WI38 (cell line): Measurements from ENCODE around the gene PSMF1.

Experiments used
- H3K4me3 ChIP-seq: 2 replicates; pipeline ENCODE4 v1.5.1; 2011; ENCODE audit warnings: low read depth, mild to moderate bottlenecking, control low read depth, low read length
- CTCF ChIP-seq: IDR thresholded peaks from 2 replicates; pipeline ENCODE4 v1.5.1; 2012; ENCODE audit warnings: low read depth, mild to moderate bottlenecking, control low read depth, low read length

The PSMF1 gene

DNA sequence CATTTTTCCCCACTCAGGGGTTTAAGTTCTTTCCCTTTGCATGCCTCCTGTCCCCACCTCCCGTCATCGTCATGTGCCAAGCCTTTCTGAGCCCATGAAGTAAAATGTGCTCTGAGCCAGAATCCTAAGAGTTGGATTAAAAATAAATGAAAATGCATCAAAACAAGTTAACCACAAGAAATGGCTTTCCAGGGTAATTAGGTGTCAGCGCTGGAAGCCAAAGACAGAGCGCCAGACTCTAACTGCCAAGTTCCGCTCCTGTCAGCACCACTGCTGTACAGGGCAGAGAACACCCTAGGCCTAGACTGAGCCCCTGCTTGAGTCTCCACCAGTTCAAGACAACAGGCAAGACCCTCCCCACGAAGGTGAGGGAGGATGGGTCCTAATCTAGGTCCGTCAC is 79.4 kb downstream of the PSMF1 start:
- TF ChIP-seq CTCF: no peak
- no peak overlapping the region for H3K4me3 ChIP-seq

DNA sequence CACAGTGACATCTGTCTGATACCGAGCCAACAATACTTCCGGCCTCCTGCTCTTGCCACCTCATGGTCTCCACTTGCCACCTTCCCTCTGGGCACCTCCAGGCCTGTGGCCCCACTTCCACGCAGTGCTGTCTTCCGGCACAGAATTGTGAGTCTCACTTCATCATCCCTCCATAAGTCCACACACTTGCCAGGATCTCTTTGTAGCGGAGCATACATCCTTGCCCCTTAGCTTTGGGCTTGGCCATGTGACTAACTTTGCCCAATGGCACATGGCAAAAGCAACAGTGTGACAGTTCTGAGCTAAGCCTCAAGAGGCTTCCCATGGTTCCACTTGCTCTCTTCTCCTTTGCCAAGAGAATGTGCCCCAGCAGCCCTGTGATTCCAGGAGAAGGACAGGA is 80.3 kb downstream of the PSMF1 start:
- TF ChIP-seq CTCF: no peak

DNA sequence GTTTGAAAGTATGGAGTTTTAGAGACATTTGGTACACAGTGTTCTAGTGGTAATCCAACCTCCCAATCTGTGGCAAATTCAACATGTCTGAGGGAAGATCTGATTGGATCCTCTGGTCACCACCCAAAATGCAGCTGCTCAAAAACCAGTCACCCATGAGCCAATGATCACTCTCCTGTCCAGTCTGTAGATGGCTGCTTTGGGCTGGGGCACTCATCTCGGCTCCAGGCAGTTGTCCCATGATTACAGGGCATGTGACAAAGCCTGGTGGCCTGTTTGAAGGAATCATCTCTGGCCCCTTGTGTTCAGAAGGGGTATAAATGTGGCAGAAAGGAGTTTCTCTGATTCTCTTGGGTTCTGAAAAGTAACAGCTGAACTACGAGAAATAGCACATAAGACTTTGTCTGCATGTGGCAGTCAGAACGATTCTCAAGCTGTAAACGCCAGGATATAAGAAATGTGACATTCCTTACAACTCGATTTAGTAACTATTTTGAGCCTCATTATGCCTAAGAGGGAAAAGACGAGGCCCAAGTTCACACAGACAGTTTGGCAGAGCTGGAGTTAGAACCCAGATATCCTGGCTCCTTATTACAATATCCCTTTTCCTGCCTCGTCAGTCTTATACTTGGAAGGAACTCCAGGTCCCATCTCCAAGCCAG is 80.9 kb downstream of the PSMF1 start:
- no peak overlapping the region for H3K4me3 ChIP-seq
- TF ChIP-seq CTCF: no peak

More for the DNA sequence above, 80.3 kb downstream of the PSMF1 start:
- H3K4me3 ChIP-seq: no peak overlapping the region

- TF ChIP-seq CTCF: no peak
- no peak overlapping the region for H3K4me3 ChIP-seq
Measured at GRCh38 chr20:1199964-1200363, 81.6 kb downstream of the PSMF1 start.

GRCh38 chr20:1202762-1203504 is 84.5 kb downstream of the PSMF1 start, which contains the start of gene C20orf202:
Gene C20orf202, plus strand, starts transcription at chr20:1203454. Its CDS starts 132 bp downstream, at chr20:1203586.
- H3K4me3 ChIP-seq: no peak within 1 kb of the TSS
- no peak for TF ChIP-seq CTCF

DNA sequence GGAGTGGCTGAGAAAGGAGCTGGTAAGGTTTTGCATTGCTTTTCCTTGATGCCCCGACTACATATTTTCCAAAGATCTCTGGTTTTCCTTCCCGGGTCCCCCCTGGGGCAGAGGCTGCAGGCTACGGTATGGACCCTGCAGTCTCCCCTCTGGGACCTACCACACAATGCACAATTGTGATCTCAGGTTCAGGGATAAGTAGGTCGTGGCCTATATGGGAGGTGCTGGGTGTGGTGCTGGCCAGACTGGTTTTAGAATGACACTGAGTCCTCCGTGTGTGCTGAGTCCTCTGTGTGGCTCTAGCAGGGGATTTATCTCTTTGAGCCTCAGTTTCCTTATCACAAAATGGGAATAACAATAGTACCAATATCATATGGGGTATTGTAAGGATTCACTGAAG is 85.2 kb downstream of the PSMF1 start:
- no peak for TF ChIP-seq CTCF
- no peak overlapping the region for H3K4me3 ChIP-seq

DNA sequence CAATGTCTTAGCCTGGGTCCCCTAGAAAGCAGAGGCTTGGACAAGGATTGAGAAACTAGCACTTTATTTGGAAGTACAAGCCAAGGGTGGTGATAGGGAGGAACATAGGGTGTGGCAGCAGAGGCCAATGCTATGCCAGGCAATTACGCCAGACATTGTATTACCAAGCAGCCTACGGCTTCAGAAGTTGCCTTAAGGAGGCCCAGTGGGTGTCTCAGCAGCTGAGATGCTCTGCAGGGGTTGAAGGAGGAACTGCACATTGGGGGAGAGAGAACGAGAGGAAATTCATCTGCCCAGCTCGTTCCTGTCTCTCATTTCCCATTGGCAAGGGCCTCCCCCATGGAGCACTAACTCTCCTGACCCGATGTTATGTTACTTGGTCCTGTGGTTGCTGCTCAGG is 85.7 kb downstream of the PSMF1 start:
- H3K4me3 ChIP-seq: no peak overlapping the region
- no peak for TF ChIP-seq CTCF
